GM21619 (cell line): ENCODE data around the gene SLC12A5.

Experiments
- ATAC-seq: cut with Tn5 transposase; IDR thresholded peaks from one replicate; pipeline ENCODE4 v1.9.1; 2021; ENCODE audit not compliant: unreplicated experiment

Gene SLC12A5

GRCh38 chr20:46053416-46053815 lies 24.4 kb downstream of the SLC12A5 start:
- no peak for ATAC-seq

GRCh38 chr20:46054606-46055005 lies 25.6 kb downstream of the SLC12A5 start:
- ATAC-seq, result no peak

- no peak for ATAC-seq
These were observed 26.3 kb downstream of the SLC12A5 start for GRCh38 chr20:46055269-46055668.

- ATAC-seq, result no peak
These were observed 27.2 kb downstream of the SLC12A5 start for GRCh38 chr20:46056027-46056833.

- no peak for ATAC-seq
These were observed 28.2 kb downstream of the SLC12A5 start for GRCh38 chr20:46056970-46057855.

GRCh38 chr20:46057856-46058598 lies 29.0 kb downstream of the SLC12A5 start:
- ATAC-seq, result no peak

GRCh38 chr20:46058599-46059281 lies 29.7 kb downstream of the SLC12A5 start:
- no peak for ATAC-seq

GRCh38 chr20:46060301-46060881 lies 31.4 kb downstream of the SLC12A5 start:
- no peak for ATAC-seq

- ATAC-seq, result no peak
These were observed 32.0 kb downstream of the SLC12A5 start for GRCh38 chr20:46060975-46061374.

- no peak for ATAC-seq
These were observed 33.1 kb downstream of the SLC12A5 start for GRCh38 chr20:46062151-46062550.

GRCh38 chr20:46062621-46063020 lies 33.6 kb downstream of the SLC12A5 start:
- no peak for ATAC-seq

- ATAC-seq, result no peak
These were observed 34.1 kb downstream of the SLC12A5 start for GRCh38 chr20:46063151-46063550.

GRCh38 chr20:46063652-46064054 lies 34.6 kb downstream of the SLC12A5 start:
- ATAC-seq, result no peak

- ATAC-seq, result no peak
These were observed 36.0 kb downstream of the SLC12A5 start for GRCh38 chr20:46065006-46065405.

- no peak for ATAC-seq
These were observed 36.7 kb downstream of the SLC12A5 start for GRCh38 chr20:46065691-46066090.

- no peak for ATAC-seq
These were observed 41.3 kb downstream of the SLC12A5 start for GRCh38 chr20:46070215-46070900.

GRCh38 chr20:46071573-46071972 lies 42.6 kb downstream of the SLC12A5 start:
- no peak for ATAC-seq

- ATAC-seq, result no peak
These were observed 44.0 kb downstream of the SLC12A5 start for GRCh38 chr20:46073024-46073423.

- no peak for ATAC-seq
These were observed 44.4 kb downstream of the SLC12A5 start for GRCh38 chr20:46073443-46073842.

- ATAC-seq, result no peak
These were observed 45.0 kb downstream of the SLC12A5 start for GRCh38 chr20:46074006-46074405.
